ENCODE measurements around the gene AKR1C2. TPM values are rescaled to one million over a fixed set of nuclear protein-coding genes. Genes with fewer than 3 reads are reported as not detected.
"Not testable (repeated sequence)": the region's sequence is repeated elsewhere in the genome, so short reads cannot be mapped to it uniquely, and the experiment has no call there.

The AKR1C2 gene
- total and polyA plus RNA-seq, 9 of the 15 experiments (the other 6 are each of a cell fraction or from before 2014, with no cell fraction given) = 13.8 to 74.0 (median 30.5) TPM

DNA sequence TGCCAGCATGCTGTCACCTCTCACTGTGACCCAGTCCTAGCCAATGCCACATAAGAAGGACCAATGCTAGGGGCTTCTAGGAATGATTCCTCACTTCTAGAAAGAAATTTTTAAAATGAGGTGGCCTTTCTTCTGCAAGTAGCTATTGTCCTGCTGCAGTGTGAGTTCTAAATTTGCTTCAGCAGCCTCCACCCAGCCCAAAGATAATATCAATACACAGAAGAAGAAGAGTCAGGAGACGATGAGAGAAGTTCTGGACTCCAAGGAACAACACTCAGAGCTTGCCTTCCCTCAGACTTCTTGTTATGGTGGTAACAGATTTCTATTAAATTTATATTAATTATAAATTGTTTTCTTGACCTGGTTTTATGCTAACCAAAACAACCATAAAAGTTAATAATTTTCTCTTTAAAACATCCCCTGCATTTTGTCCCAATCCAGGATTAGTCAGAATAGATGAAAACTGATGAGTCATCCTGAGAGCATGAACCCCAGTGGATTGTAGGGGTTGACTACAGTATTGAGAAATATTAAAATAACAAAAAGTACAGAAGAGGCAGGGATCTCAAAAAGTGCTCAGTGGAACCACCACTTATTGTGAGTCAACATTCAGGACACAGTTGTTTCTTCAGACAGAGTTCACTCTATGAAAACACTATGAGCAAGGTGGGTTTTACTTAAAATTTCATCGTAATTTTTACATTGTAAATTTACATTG, 29.6 kb upstream of the AKR1C2 start (continued):
- TF ChIP-seq, protein P1, sequence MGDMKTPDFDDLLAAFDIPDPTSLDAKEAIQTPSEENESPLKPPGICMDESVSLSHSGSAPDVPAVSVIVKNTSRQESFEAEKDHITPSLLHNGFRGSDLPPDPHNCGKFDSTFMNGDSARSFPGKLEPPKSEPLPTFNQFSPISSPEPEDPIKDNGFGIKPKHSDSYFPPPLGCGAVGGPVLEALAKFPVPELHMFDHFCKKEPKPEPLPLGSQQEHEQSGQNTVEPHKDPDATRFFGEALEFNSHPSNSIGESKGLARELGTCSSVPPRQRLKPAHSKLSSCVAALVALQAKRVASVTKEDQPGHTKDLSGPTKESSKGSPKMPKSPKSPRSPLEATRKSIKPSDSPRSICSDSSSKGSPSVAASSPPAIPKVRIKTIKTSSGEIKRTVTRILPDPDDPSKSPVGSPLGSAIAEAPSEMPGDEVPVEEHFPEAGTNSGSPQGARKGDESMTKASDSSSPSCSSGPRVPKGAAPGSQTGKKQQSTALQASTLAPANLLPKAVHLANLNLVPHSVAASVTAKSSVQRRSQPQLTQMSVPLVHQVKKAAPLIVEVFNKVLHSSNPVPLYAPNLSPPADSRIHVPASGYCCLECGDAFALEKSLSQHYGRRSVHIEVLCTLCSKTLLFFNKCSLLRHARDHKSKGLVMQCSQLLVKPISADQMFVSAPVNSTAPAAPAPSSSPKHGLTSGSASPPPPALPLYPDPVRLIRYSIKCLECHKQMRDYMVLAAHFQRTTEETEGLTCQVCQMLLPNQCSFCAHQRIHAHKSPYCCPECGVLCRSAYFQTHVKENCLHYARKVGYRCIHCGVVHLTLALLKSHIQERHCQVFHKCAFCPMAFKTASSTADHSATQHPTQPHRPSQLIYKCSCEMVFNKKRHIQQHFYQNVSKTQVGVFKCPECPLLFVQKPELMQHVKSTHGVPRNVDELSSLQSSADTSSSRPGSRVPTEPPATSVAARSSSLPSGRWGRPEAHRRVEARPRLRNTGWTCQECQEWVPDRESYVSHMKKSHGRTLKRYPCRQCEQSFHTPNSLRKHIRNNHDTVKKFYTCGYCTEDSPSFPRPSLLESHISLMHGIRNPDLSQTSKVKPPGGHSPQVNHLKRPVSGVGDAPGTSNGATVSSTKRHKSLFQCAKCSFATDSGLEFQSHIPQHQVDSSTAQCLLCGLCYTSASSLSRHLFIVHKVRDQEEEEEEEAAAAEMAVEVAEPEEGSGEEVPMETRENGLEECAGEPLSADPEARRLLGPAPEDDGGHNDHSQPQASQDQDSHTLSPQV (IDR thresholded peaks at IDR 0.05) = no peak
- TF ChIP-seq ZSCAN29 (IDR thresholded peaks at IDR 0.05) (no peak), TRIM24 (IDR thresholded peaks at IDR 0.05) (0 out of 4 replicates have a peak, but pooled peaks of 1 of the 2 experiments have one; percentile 31), ETV6 (IDR thresholded peaks at IDR 0.05; ENCODE audit: borderline replicate concordance in 1 of 2, low read depth in 2 of 2, low read length in 1 of 2) (no peak), ETV6 (CRISPR knock-in tag; IDR thresholded peaks at IDR 0.05; ENCODE audit: borderline replicate concordance) (no peak), STAG1 (CRISPR knock-in tag; IDR thresholded peaks at IDR 0.05; ENCODE audit: borderline replicate concordance) (no peak), NFE2L1 (tag; IDR thresholded peaks at IDR 0.05; ENCODE audit: borderline replicate concordance, low read depth) (peak; percentile 68; the same call in 1 of the 2 replicates)
- TF ChIP-seq, protein P2, sequence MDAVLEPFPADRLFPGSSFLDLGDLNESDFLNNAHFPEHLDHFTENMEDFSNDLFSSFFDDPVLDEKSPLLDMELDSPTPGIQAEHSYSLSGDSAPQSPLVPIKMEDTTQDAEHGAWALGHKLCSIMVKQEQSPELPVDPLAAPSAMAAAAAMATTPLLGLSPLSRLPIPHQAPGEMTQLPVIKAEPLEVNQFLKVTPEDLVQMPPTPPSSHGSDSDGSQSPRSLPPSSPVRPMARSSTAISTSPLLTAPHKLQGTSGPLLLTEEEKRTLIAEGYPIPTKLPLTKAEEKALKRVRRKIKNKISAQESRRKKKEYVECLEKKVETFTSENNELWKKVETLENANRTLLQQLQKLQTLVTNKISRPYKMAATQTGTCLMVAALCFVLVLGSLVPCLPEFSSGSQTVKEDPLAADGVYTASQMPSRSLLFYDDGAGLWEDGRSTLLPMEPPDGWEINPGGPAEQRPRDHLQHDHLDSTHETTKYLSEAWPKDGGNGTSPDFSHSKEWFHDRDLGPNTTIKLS (IDR thresholded peaks at IDR 0.05; ENCODE audit: borderline replicate concordance, low read depth) = no peak

DNA sequence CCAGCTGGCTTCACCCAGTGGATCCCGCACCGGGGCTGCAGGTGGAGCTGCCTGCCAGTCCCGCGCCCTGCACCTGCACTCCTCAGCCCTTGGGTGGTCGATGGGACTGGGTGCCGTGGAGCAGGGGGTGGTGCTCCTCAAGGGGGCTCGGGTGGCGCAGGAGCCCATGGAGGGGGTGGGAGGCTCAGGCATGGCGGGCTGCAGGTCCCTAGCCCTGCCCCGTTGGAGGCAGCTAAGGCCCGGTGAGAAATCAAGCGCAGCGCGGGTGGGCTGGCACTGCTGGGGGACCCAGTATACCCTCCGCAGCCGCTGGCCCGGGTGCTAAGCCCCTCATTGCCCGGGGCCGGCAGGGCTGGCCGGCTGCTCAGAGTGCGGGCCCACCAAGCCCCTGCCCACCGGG, 28.8 kb upstream of the AKR1C2 start:
- H3K4me1 ChIP-seq (replicated peaks in 1 of 2; ENCODE audit: control insufficient read depth in 2 of 2, insufficient read depth in 2 of 2, low read length in 2 of 2); H3K4me2 ChIP-seq (ENCODE audit: insufficient read depth, low read length); ATAC-seq; FAIRE-seq; H3K9ac ChIP-seq (ENCODE audit: insufficient read depth in 1 of 2, low read depth in 2 of 2, low read length in 2 of 2); DNase-seq (ENCODE audit: extremely low read depth in 1 of 4, low spot score in 3 of 4); H3K9me1 ChIP-seq (ENCODE audit: control insufficient read depth, insufficient read depth, low read length); H2AFZ ChIP-seq (ENCODE audit: low read depth, low read length); H3K27me3 ChIP-seq (ENCODE audit: control insufficient read depth in 2 of 2, insufficient read depth in 2 of 2, low read length in 2 of 2); H3K4me3 ChIP-seq; intact Hi-C loops (cut with micrococcal nuclease); H3K36me3 ChIP-seq (ENCODE audit: control insufficient read depth, insufficient read depth, low read length); H3K79me2 ChIP-seq (ENCODE audit: control insufficient read depth, insufficient read depth, low read length); H3K27ac ChIP-seq (ENCODE audit: extremely low read depth, low read depth, low read length); BruUV-seq (replicated peaks); H4K20me1 ChIP-seq (replicated peaks; ENCODE audit: control insufficient read depth, insufficient read depth, low read length); in situ Hi-C loops (cut with MboI); POLR2A ChIA-PET; CTCF ChIA-PET (ENCODE audit: low intra/inter-chr PET ratio): not testable (repeated sequence)
- 90% methylated on average over 4 of the region's 22 CpGs for WGBS (ENCODE audit: insufficient coverage, low coverage, missing lambda C conversion rate)
- peaks cover 26% of the 10 kb centered on the region for H3K9me3 ChIP-seq (replicated peaks; ENCODE audit: control insufficient read depth, insufficient read depth, low read depth, low read length)

DNA sequence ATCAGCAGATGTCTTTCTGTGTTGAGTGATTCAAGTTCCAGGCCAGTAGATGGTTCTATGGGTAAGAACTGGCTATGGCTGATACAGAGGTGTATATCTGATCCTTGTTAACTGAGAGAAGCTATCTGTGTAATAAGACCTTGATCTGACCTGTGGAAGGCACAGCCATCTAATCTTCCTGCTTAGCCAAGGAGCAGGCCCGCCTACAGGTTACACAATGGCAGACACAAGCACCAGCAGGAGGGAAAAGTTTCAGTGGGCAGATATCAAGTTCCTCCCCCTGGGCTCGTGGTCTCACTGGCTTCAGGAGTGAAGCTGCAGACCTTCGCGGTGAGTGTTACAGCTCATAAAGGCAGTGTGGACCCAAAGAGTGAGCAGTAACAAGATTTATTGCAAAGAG, 27.9 kb upstream of the AKR1C2 start:
- POLR2A ChIA-PET = interaction anchor here (1.5 kb wide), 1 partner anchor 16 kb away, joined by 3 read pairs; no protein-coding TSS in a partner anchor
- intact Hi-C loops (cut with micrococcal nuclease); H2AFZ ChIP-seq (ENCODE audit: low read depth, low read length); H4K20me1 ChIP-seq (replicated peaks; ENCODE audit: control insufficient read depth, insufficient read depth, low read length); BruUV-seq (replicated peaks); H3K9ac ChIP-seq (ENCODE audit: insufficient read depth in 1 of 2, low read depth in 2 of 2, low read length in 2 of 2); H3K4me2 ChIP-seq (ENCODE audit: insufficient read depth, low read length); H3K9me1 ChIP-seq (ENCODE audit: control insufficient read depth, insufficient read depth, low read length); FAIRE-seq; CTCF ChIA-PET (ENCODE audit: low intra/inter-chr PET ratio); H3K27ac ChIP-seq (ENCODE audit: extremely low read depth, low read depth, low read length); H3K27me3 ChIP-seq (ENCODE audit: control insufficient read depth in 2 of 2, insufficient read depth in 2 of 2, low read length in 2 of 2); H3K4me1 ChIP-seq (replicated peaks in 1 of 2; ENCODE audit: control insufficient read depth in 2 of 2, insufficient read depth in 2 of 2, low read length in 2 of 2); DNase-seq (ENCODE audit: extremely low read depth in 1 of 4, low spot score in 3 of 4); H3K36me3 ChIP-seq (ENCODE audit: control insufficient read depth, insufficient read depth, low read length); in situ Hi-C loops (cut with MboI); H3K79me2 ChIP-seq (ENCODE audit: control insufficient read depth, insufficient read depth, low read length); ATAC-seq; H3K4me3 ChIP-seq: not testable (repeated sequence)
- peaks cover 26% of the 10 kb centered on the region for H3K9me3 ChIP-seq (replicated peaks; ENCODE audit: control insufficient read depth, insufficient read depth, low read depth, low read length)
- 80% methylated on average over 2 of the region's 4 CpGs for WGBS (ENCODE audit: insufficient coverage, low coverage, missing lambda C conversion rate)

Measured in K562 (cell line).